ENCODE data around the gene TMIGD2.

Gene TMIGD2

DNA sequence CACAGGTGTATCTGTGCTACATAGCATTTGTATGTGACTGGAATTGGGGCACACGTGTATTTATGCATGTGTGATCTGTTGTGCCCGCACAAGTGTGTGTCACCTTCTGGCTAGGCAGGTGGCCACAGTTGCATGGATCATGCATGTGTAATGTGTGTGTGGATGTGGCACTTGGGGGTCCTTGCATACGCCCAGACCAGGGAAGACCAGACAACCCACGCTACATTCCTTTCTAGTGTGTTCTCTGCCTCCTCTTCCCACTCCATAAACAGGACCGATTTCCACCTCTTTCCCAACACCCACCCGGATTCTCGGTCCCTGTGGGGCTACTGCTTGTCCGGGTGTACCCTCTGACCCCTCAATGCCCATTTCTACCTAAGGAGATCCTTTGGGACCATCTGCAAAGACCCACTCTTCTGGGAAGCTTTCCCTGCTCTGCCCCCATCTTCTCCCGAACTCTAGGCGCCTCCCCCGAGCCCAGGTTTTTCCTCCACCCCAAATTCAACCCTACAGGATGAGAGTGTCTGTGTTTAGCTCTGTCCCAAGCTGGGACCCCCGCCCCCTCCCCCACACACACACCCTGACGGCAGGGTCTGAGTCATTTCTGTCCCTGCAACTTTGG lies 24.1 kb upstream of the TMIGD2 start:
- no peak for DNase-seq

DNA sequence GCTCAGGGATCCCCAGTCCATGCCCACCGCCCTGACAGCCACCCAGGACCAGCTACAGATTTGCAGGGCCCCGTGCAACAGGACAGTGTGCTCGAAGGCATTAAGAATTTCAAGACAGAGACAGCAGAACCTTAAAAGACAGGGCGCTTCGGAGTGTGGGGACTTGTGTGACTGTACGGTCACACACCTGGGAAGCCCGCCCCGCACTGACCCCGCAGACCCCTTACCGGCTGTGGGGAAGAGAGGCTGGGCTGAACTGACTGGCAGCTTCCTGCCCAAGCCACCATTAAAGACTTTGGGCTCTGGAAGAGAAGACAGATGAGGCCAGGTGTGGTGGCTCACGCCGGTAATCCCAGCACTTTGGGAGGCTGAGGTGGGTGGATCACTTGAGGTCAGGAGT lies 22.0 kb upstream of the TMIGD2 start:
- no peak for DNase-seq

DNA sequence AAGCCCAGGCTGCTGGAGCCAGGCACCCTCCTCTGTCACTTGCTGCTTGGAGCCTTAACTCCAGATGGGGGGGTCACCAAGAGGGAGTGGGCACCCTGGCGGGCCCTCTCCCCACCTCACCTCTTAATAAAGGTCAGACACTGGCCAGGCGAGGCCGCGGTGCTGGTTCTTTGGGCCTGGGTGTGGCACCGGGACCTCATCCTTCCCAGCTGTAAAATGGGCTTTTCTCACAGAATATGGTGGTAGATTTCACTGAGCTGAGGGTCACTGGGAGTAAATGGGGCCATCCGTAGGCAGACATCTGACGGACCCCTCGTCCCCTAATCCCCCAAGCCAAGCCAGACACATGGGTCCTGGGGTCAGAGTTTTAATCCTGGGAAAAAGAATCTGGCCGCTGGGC lies 21.5 kb upstream of the TMIGD2 start:
- DNase-seq: no peak

DNA sequence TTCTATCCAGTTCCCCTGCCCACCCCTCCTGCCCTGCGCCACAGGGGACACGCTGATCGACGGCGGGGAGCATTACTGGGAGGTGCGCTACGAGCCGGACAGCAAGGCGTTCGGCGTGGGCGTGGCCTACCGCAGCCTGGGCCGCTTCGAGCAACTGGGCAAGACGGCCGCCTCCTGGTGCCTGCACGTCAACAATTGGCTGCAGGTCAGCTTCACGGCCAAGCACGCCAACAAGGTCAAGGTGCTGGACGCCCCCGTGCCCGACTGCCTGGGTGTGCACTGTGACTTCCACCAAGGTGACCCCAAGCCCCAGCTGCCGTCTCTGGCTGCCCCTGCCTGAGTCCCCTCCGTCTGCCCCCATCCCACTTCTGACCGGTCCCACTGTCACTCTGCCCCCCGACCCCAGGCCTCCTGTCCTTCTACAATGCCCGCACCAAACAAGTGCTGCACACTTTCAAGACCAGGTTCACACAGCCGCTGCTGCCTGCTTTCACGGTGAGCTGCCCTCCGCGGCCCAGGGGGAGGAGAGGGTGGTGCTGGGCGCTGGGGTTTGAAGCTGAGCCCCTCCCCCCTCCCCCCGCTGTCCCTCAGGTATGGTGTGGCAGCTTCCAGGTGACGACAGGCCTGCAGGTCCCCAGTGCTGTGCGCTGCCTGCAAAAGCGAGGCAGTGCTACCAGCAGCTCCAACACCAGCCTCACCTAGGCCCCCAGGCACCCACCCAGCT lies 20.9 kb upstream of the TMIGD2 start:
- no peak for DNase-seq

DNA sequence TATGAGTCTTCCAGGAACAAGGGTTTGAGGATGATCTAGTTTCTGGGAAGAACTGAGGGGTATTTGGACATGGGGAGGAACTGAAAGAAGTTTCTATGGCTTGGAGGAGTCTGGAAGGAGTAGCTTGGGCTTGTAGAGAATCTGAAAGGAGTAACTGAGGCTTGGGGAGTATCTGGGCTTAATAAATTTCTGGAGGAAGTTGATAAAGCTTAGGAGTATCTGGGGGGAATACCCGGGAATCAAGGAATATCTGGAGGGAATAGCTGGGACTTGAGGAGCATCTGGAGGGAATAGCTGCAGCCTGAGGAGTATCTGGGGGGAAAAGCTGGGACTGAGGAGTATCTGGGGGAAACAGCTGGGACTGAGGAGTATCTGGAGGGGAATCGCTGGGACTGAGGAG lies 18.2 kb upstream of the TMIGD2 start:
- no peak for DNase-seq

DNA sequence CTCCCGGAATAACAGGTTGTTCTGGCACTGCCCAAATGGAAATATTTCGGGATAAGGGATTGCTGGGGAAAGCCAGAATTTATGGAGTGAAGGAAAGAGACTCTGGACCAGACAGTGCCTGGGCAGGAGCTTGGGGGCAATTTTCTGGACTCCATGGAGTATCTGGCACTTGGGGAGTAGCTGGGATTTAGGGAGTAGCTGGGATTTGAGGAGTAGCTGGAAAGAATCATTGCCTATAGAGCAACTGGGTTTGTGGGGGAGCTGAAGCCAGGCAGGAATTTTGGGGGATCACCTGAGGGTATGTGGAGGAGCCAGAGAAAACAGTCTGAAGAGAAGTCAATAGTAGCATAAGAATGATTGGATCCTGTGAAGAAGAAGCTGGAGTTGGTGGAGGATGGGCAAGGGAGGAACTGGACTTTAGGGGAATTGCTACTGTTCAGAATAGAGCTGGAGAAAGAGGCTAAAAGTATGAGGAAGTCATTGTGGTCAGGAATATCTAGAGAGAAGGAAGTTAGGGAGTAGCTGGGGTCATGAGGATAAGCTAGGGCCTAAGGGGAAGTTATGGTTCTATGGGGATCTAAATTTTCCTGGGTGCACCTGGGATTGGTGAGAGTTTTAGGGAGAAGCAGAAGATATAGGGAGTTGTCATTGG lies 17.0 kb upstream of the TMIGD2 start:
- DNase-seq: no peak

DNA sequence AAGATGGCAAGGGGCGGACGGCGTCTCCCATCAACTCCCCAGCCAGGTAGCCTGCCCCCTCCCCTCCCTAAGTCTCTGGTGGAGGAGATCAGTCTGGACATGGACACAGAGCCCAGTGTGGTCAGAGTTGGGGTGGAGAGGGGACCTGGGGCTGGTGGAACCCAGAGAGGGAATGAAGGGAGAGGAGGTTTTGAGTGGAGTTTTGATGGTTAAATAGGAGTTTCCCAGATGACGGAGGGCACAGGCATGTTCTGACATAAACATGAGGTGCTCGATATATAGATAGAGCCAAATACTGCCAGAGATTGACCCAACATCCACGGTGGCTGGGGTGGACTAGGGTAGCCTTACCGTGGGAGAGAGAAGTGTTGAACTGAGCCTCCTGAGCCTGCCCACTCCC lies 16.3 kb upstream of the TMIGD2 start:
- no peak for DNase-seq

DNA sequence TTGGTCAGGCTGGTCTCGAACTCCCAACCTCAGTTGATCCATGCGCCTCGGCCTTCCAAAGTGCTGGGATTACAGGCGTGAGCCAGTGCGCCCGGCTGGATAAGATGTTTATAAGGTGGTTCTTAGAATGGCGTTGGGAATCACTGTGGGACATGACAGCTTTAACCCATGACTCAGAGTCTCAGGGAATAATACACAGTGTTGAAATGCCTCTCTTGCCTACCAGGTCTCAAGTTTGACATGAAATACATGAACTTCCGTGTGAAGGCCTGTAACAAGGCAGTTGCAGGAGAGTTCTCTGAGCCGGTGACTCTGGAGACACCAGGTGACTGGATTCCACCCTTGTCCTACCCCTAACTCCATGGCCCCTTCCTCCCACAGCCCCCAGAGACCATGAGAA lies 14.8 kb upstream of the TMIGD2 start:
- DNase-seq: no peak

DNA sequence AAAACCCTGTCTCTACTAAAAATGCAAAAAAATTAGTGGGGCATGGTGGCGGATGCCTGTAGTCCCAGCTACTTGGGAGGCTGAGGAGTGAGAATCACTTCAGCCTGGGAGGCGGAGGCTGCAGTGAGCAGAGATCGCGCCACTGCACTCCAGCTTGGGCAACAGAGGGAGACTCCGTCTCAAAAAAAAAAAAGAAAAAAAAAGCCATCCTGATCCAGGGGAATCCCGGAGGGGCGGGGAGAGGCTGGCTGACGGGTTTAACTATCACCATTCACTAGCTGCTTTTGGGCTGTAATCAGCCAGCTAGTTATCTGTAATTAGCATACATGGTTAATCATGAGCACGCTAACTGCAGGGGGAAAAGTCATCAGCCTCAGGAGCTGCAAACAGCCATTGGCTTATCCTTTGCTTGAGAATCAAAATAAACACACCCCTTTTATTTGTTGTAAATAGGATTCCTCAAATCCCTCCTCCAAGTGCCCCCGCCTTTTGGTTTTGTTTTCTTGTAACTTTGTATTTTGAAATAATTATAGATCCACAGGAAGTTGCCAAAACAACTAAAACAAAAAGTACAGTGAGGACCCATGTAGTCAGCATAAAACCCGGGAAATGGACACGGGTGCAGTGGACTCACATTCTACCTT lies 11.8 kb upstream of the TMIGD2 start:
- DNase-seq: no peak

DNA sequence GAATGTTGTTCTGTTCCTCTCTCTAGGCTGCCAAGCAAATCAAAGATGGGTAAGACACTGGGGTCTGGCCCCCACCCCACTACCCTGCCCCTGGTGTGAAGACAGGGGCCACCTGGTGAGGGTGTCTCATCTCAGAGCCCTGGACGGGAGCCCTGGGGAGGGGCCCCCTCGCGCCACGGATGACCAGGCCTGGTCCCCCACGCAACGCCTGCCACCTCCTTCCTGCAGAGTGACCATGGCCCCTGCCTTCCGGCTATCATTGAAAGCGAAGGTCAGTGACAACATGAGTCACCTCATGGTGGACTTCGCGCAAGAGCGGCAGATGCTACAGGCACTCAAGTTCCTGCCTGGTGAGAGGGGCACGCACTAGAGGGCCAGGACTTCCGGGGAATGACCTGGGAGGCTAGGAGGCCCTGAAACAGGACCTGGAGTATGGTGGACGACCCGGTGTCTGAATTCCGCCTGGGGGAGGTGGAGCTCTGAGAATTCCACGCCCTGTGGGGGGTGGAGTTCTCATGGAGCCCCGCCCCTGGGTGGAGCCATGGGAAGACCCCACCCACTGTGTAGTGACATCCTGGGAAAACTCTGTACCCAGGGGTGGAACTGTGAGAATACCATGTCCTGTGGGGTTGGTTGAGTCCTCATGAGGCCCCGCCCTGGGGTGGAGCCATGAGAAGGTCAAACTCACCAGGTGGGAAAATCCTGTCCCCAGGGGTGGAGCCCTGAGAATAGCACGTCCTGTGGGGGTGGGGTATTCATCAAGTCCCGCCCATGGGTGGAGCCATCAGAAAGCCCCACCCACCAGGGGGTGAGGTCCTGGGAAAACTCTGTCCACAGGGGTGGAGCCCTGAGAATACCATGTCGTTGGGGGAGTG lies 8.3 kb upstream of the TMIGD2 start:
- no peak for DNase-seq

DNA sequence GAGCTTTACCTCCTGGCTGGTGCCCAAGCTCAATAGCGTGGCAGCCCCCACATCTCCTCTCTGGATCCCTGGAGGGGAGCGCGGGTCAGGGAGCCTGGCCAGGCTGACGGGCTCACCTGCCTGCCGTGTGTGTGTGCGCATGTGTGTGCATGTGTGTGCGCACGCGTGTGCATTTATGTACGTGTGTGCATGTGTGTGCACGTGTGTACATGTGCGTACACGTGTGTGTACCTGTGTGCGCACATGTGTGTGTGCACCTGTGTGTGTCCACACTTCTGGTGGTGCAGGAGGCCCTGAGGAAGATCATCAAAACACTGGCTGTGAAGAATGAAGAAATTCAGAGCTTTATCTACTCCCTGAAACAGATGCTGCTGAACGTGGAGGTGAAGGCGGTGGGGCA lies 3.5 kb upstream of the TMIGD2 start:
- no peak for DNase-seq

DNA sequence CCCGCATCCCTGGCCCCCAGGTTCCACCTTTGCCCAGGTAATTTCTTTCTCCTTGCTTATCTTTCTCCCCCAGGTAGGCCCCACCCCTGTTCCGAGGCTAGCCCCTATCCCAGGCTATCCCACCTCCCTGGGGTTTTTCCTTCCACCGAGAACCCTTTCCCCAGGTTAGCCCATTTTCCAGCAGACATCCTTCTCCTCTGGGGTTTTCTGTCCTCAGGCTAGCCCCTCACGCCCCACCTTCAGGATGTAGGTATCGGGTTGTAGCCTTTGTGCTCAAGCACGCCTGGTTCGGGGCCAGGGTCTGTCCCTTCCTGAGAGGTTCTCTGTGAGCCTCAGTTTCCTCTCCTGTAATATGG lies 3.0 kb upstream of the TMIGD2 start:
- no peak for DNase-seq

DNA sequence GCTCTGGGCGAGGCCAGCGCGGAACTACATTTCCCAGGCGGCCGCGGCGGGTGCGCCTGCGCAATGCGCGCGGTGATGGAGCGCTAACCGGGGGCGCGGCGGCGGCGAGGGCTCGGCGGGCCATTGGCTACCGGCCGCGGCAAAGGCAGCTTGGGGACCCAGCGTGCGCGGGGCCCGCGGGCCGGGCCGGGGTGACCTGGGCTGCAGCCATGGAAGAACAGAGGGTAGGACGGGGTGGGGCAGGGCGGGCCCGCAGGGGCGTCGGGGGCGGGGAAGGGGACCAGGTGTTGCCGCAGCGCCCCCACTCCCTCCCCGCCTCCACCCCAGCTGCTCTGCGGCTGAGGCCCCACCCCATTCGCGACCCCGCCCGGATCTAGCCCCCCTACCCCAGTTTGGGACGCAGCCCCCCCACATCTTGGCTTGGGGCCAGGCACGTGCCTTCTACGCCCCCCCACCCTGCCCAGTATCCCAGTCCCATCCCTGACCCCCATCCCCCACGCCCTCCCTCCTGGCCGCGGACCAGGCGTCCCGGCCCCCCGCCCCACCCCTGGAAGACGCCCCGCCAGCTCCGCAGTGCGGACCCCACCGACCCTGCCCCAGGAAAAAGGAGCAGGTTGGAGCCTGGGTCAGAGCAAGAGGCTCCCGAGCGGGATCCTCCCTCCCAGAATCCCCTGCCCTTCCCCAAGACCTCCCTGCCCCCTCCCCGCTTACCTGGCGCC lies 2.5 kb upstream of the TMIGD2 start, which contains the start of gene FSD1:
FSD1 (plus strand) TSS at position 61 of the 719 bp plus-strand sequence; CDS start at position 210, 149 bp downstream.
- DNase-seq: no peak

DNA sequence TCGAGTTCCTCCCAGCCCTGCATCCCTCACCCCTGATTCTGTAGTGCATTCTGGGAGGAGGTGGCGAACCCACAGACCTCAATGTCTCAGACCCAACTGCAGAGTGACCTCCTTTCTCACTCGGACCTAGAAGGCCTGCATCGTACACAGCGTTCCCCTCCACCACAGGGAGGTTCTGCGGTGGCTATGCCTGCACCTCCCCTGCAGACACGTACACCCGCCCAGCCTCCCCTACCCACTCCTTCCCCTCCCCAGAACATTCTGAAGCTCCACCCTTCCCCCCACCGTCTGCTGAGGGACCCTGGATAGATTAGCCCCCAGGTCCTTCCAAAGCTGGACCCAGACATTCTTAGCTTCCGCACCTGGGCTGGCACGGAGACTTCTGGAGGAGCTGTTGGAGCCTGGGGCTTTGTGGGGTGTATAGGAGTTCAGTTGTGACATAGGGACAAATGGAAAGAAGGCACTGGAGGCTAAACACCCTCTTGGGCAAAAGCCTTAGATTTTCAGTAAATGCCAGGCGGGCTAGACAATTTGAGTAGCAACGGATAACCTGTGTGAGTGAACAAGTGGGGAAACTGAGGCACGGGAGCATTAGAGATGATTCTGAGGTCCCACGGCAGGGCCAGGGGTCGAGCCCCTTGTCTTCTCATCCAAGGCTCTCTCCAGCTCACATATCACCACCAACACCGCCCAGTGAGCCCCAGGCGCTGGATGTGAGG lies 1.8 kb upstream of the TMIGD2 start:
- no peak for DNase-seq

DNA sequence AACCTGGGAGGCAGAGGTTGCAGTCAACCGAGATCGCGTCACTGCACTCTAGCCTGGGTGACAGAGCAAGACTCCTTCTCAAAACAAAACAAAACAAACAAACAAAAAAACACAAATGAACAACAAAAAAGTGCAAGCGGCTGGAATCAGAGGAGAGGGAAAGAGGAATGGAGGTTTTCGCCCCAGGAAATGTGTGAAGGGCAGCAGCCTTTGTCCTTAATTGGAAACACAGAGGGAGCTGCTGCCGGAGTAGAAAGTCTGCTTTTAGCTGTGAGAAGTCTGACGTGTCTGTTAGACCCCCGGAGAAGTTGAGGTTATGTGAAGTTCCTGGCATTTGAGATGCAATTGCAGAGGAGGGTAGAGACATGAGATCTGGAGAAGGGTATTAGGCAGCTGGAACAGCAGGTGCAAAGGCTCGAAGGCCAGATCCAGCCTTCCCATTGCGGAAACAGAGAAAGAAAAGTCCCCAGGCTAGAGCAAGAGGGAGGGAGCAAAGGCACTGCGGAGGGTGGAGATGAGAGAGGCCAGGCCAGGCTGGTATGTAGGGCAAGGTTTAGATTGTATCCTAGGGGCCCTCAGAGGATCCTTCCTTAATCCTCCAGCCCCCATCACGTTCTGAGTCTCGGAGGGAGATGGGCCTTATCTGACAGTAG lies 473 bp downstream of the TMIGD2 start:
- no peak for DNase-seq

DNA sequence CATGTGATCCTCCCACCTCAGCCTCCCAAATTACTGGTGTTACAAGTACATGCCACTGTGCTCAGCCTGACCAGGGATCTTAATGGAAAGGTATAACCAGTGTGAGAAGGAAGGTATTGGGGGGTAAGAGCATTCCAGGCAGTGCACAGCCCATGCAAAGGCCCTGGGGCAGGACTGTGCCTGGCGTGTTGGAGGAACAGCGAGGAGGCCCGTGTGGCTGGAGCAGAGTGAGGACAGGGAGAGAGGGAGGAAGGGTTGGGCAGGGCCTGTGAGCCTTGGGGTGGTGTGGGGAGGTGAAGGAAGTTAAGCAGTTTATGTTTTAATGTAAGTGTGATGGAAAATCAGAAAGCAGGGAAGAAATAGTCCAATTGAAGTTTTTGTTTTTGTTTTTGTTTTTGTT lies 1.6 kb downstream of the TMIGD2 start:
- no peak for DNase-seq

DNA sequence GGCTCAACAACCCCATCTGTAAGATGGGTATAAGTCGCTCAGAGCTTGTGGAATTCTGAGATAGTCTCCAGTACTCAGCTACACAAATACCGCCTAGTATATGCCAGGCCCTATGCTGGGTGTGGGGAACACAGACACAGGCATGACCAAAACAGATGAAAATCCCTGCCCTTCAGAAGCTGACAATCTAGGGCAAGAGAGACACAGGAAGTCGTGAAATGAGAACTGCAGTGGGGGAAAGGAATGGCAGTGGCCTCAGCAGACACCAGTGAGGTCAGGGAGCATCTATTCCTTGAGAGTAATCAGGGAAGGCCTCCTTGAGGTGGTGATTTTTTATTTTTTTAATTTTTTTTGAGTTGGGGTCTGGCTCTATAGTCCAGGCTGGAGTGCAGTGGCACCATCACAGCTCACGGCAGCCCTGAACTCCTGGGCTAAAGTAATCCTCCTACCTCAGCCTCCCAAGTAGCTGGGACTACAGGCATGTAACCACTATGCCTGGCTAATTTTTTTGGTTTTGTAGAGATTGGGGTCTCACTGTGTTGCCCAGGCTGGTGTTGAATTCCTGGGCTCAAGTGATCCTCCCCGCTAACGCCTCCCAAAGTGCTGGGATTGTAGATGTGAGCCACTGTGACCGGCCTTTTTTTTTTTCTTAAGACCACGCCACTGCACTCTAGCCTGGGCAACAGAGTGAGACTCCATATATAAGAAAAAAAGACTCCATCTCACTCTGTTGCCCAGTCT lies 3.2 kb downstream of the TMIGD2 start:
- no peak for DNase-seq

DNA sequence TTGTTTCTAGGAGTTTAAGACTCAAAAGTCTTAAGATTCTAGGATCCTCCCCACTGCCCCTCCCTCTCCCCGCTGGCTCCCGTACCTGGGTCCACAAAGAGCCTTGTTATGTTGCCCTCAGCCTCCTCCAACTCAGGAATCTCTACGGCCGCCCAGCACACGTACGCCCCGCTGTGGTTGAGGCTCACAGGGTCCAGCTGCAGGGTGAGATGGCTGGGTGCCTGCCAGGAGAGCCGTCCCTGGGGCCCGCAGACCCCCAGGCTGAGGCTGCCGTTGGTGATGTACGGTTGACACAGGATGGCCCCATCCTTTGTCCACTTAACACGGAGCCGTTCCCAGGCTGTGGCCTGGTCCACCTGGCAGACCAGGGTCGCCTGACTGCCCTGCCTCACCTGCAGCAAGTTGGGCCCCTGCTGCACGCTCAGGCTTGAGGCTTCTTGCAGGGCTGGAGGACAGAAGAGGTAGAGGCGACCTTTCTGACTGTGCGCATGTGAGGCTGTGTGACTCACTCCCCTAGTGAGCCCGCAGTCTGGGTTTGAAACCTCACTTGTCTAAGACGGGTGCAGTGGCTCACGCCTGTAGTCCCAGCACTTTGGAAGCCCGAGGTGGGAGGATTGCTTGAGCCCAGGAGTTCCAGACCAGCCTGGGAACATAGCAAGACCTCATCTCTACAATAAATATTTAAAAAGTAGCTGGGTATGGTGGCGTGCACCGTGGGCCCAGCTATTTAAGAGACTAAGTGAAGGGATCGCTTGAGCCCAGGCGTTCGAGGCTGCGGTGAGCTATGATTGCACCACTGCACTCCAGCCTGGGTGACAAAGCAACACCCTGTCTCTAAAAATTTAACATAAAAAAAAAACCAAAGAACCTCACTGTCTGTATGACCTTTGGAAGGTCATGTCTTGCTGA lies 4.0 kb downstream of the TMIGD2 start:
- no peak for DNase-seq
